Measurements from ENCODE around the gene PCDH9.

Gene PCDH9

GRCh38 chr13:66745307-66745706 lies 484.8 kb downstream of the PCDH9 start:
- TF ChIP-seq CTCF (IDR thresholded peaks at IDR 0.05; ENCODE audit: insufficient read depth, low read depth, low read length, missing control alignments) = no peak
- H3K4me3 ChIP-seq (ENCODE audit: low read length) = no peak overlapping the region
- DNase-seq (ENCODE audit: low read depth) = no peak

- H3K4me3 ChIP-seq (ENCODE audit: low read length) = no peak overlapping the region
- no peak for DNase-seq (ENCODE audit: low read depth)
- TF ChIP-seq CTCF (IDR thresholded peaks at IDR 0.05; ENCODE audit: insufficient read depth, low read depth, low read length, missing control alignments) = no peak
These were observed 506.6 kb downstream of the PCDH9 start for GRCh38 chr13:66723576-66723975.

GRCh38 chr13:66716538-66716937 lies 513.6 kb downstream of the PCDH9 start:
- DNase-seq (ENCODE audit: low read depth) = no peak
- TF ChIP-seq CTCF (IDR thresholded peaks at IDR 0.05; ENCODE audit: insufficient read depth, low read depth, low read length, missing control alignments) = no peak
- H3K4me3 ChIP-seq (ENCODE audit: low read length) = no peak overlapping the region

GRCh38 chr13:66714795-66715194 lies 515.3 kb downstream of the PCDH9 start:
- peak; percentile 2 for DNase-seq (ENCODE audit: low read depth)
- no peak overlapping the region for H3K4me3 ChIP-seq (ENCODE audit: low read length)
- TF ChIP-seq CTCF (IDR thresholded peaks at IDR 0.05; ENCODE audit: insufficient read depth, low read depth, low read length, missing control alignments) = peak; percentile 16

GRCh38 chr13:66704110-66704509 lies 526.0 kb downstream of the PCDH9 start:
- TF ChIP-seq CTCF (IDR thresholded peaks at IDR 0.05; ENCODE audit: insufficient read depth, low read depth, low read length, missing control alignments) = no peak
- peak; percentile 4 for DNase-seq (ENCODE audit: low read depth)

GRCh38 chr13:66703597-66703996 lies 526.5 kb downstream of the PCDH9 start:
- no peak for DNase-seq (ENCODE audit: low read depth)
- no peak overlapping the region for H3K4me3 ChIP-seq (ENCODE audit: low read length)
- no peak for TF ChIP-seq CTCF (IDR thresholded peaks at IDR 0.05; ENCODE audit: insufficient read depth, low read depth, low read length, missing control alignments)

More at GRCh38 chr13:66704110-66704509, 526.0 kb downstream of the PCDH9 start:
- no peak overlapping the region for H3K4me3 ChIP-seq (ENCODE audit: low read length)

- no peak for TF ChIP-seq CTCF (IDR thresholded peaks at IDR 0.05; ENCODE audit: insufficient read depth, low read depth, low read length, missing control alignments)
- no peak for DNase-seq (ENCODE audit: low read depth)
- H3K4me3 ChIP-seq (ENCODE audit: low read length) = no peak overlapping the region
These were observed 530.0 kb downstream of the PCDH9 start for GRCh38 chr13:66700117-66700601.

Measured in epithelial cell of esophagus (primary cell).